Raji (cell line): Measurements from ENCODE around the gene ZNF610.

ENCODE experiments used
- POLR2A ChIP-seq: IDR thresholded peaks from 2 replicates; pipeline ENCODE4 v1.6.1; 2011; ENCODE audit warnings: low read depth, low read length, control low read depth; ENCODE audit not compliant: insufficient read depth

ZNF610 gene

GRCh38 chr19:52369559-52370340 lies 33.7 kb downstream of the ZNF610 start, which contains the start of gene ZNF880:
Gene ZNF880 (plus strand): TSS chr19:52369923. CDS start chr19:52369966, 43 bp downstream.
- TF ChIP-seq POLR2A = no peak

DNA sequence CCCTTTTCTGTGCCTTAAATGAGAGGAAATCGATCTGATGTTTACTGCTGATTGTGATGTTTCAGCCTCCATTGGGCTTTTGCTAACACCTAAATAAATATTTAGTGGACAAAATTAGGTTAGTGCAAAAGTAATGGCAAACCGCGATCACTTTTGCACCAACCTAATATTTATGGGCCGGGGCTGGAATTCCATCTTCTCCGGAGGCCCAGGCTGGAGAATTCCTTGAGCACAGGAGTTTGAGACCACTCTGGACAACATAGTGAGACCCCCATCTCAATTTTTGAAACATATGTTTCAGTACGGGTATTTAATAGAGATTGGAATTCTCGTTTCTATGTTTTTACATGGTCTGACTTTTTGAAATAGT lies 34.3 kb downstream of the ZNF610 start:
- no peak for TF ChIP-seq POLR2A

DNA sequence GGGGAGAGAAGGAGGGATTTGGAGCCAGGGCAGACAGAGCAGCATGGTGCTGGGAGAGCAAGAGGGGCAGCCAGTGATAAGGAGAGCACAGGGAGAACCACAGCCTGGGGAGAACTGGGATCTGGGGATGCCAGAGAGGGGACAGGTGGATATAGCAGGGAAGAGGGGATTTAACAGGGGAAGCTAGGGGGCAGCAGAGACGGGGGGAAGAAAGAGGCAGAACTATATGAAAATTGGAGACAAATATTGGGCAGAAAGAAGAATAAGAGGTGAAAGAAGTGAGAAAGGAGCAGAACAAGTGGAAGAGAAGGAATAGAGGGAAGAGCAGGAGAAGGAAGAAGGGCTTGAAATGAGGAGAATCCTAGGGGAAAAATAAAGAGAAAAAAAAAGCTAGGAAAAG lies 55.1 kb downstream of the ZNF610 start:
- no peak for TF ChIP-seq POLR2A

GRCh38 chr19:52397310-52398080 lies 61.5 kb downstream of the ZNF610 start, which contains the start of gene ZNF528:
Gene ZNF528 (plus strand): TSS chr19:52397849. CDS start chr19:52402014, 4,165 bp downstream.
- TF ChIP-seq POLR2A = no peak

- no peak for TF ChIP-seq POLR2A
Observed at GRCh38 chr19:52398081-52398441, 62.0 kb downstream of the ZNF610 start.

DNA sequence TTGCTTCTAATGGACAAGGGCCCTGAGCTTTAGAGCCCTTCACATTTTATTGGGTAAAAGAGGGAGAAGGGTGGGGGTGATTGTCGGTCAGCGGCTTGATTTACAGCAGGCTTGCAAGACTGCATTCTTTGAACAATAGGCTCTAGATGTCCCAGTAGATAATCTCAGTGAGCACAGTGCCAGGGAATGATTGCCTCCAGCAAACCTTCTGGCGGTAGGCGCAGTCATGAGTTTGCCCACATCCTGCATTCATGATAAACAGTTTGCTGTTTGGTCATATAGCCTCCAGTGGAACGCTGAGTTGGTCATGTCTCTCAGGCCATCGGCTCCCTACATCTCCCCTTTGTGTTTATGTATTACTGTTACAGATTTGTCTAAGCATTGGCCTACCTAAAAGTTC lies 74.2 kb downstream of the ZNF610 start:
- TF ChIP-seq POLR2A = no peak

- TF ChIP-seq POLR2A = no peak
Observed at GRCh38 chr19:52415711-52416110, 79.7 kb downstream of the ZNF610 start.
